Left forelimb (tissue), 1 donor: ENCODE measurements around the gene WDR64.

ENCODE experiments used
- DNase-seq: peaks from one replicate; pipeline ENCODE4 v3.0.0-alpha.2; 2018; ENCODE audit warnings: low spot score

WDR64 gene

GRCh38 chr1:241652012-241652411 lies at the start of gene WDR64:
TSS of gene WDR64 (plus strand) at chr1:241652281. CDS start at chr1:241652485, 204 bp downstream.
- DNase-seq = no peak

GRCh38 chr1:241603731-241604245 lies 48.3 kb upstream of the WDR64 start:
- DNase-seq = no peak

GRCh38 chr1:241605146-241605805 lies 46.8 kb upstream of the WDR64 start:
- DNase-seq = no peak

DNA sequence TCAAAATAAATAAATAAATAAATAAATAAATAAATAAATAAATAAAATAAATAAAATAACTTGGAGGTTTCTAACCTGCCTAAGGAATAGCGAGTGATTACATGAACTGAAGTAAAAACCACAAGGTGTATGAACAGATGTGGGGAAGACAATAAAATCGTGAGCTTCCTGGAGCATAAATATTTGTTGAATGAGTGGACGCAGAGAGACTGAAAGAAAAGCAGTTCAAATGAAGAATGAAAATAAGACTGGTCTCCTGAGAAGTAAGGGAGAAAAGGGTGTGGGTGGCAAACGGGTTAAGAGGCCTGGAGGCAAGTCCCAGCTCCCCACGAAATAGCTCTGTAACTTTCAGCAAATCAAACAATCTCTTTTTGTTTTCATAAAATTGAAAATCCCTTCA lies 45.5 kb upstream of the WDR64 start:
- DNase-seq = no peak

DNA sequence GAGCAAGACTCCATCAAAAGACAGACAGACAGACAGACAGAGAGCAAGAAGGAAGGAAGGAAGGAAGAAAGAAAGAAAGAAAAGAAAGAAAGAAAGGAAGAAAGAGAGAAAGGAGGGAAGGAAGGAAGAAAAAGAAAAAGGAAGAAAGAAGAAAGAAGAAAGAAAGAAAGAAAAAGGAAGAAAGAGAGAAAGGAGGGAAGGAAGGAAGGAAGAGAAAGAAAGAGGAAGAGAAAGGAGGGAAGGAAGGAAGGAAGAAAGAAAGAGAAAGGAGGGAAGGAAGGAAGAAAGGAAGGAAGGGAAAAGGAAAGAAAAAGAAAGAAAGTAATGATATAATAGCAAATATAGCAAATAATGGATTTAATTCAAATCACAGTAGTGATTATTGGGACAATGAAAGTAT lies 44.6 kb upstream of the WDR64 start:
- DNase-seq = no peak

DNA sequence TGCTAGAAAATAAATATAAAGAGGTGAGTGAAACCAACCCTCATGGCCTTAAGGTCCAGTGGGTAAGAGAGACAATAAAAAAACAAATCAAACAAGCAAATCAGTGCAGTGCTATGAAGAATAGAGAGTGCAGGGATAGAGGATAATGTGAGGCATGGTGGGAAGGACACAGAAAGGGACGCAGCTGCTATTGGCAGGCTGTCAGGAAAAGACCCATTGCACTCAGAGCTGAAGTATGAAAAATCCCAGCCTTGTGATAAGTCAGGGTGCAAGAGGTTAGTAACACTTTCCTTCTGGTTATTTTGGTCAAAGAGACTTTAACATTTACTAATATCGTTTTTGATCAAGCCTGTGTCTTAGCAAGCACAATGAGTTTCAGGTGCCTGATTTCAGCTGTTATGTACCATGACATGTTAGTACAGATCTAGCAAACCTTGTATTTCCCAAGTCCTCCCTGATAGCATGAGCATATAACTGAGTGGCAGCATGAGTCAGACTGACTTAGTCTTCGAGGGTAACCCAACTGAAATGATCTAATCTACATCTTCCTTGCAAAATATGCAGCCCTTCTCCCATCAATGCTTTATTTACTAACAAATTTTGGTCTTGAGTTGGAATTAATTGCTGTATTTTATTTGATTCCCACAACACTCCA lies 43.6 kb upstream of the WDR64 start:
- no peak for DNase-seq

GRCh38 chr1:241610056-241610815 lies 41.8 kb upstream of the WDR64 start:
- no peak for DNase-seq

DNA sequence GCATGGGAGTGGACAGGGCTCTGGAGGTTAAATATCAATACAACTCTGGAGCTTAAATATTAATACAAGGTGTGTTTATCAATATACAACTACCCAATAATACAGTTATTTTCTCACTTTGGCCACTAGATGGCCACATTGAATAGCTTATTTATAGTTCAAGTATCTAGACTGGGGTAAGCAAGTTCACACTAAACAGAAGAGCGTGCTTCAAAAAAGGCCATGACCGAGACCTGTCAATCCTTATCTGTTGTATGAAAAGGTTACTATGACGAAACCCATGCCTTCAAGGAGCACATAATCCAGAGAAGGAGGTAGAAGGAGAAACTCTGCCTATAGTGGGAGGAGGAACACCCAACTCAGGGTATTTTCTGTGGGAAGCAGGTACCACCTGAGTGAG lies 41.0 kb upstream of the WDR64 start:
- no peak for DNase-seq

DNA sequence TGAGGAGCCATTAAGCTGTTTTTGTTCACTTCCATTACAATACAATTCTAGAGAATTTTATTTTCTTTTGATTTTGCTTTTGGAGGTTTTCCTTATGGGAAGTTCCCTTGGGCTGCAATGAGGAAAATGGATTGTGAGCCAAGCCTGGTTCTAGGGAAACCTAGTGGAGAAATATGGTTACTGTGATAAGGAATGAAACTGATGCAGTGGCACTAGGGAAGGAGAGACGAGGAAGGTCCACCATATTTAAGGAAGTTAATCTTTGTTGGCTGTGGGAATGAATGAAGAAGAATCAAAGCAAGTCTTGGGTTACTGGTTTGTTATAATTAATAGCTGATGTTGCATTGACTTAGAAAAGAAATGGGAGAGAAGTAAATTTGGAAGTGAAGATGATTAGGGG lies 40.3 kb upstream of the WDR64 start:
- no peak for DNase-seq

DNA sequence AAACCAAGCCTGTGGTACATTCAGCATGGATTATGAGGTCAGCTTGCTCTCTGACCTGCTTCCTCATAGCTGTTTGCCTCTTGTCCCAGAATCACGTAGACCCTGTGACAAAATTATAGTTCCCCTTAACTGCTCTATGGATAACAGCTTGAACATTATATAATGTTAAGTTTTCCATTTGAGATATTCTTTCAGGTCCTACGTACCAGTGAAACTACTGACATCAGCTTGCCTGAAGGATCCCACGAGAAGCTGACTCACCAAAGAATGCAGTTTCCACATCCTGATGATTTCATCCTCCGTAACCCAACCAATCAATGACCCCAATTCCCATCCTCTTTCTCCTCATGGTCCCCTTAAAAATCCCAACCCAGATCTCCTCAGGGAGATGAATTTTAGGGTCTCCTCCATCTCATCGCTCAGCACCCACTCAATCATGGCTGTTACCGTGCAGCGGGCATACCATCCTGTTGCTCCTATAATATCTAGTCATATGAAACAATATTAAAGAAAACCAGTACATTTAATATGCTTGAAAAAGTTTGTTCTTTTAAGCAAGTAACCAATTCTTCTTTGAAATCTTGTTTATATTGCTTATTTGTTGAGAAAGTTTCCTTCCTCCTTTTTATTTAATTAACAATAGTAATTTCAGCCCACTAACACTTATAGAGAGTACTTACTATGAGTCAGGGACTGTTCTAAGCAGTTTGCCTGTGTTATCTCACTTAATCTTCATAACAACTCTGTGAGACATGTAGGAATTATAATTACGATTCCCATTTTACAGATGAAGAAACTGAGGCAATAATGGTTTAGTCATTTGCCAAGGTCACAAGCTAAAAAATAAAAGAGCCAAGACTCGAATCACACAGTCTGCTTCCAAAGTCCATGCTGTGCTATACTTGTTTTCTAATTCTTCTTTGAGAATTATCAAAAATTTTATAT lies 39.3 kb upstream of the WDR64 start:
- DNase-seq = no peak

- DNase-seq = no peak
Observed at GRCh38 chr1:241614144-241614543, 37.9 kb upstream of the WDR64 start.

DNA sequence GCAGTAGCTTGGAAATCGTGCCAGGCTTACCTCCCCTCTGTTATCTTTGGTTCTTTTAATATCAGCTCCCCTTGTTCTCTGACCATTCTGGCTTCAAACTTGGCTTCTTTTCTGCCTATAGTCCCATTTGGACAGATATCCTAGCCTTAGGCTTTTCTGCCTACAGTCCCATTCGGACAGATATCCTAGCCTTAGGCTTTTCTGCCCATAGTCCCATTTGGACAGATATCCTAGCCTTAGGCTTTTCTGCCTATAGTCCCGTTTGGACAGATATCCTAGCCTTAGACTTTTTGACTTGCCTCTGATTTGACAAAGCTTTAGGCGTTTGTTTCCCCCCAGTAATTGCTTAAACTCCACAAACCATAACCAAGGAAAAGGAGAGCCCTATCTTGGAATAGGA lies 37.5 kb upstream of the WDR64 start:
- DNase-seq = no peak

GRCh38 chr1:241615043-241615974 lies 36.8 kb upstream of the WDR64 start:
- no peak for DNase-seq

DNA sequence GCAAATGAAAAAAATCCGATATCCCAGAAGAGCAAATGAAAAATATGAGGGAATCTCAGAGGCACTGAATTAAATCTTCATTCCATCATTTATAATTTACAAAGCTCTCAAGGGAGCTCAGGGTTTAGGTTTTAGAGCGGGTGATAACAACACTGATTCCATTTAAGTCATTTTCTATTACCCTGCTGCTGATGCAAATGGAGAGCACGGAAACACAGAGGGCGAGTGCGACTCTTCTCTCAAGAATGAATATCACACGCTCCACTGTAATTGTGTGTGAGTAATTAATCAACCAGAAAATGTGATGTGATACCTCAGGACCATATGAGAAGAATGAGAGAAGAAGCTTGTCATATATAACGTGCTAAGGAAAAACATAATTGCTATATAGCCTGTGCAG lies 34.7 kb upstream of the WDR64 start:
- no peak for DNase-seq

DNA sequence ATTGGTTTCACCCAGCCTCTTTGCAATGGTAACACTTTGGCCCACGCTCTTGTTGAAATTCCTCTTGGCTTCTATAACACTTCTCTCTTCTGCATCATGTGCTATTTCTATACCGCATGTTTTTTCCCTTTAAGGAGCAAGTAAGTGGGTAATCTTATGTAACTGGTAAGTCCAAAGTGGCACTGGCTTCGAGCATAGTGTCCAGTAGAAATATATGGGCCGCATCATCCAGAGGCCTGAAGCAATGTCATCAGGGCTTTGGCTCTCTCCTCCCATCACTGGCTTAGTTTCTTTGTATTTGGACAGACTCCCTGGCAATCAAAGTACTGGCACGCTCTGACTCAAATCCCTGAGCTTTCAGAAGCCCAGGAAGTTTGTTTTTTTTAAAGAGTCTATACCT lies 29.4 kb upstream of the WDR64 start:
- DNase-seq = no peak

- no peak for DNase-seq
Observed at GRCh38 chr1:241624935-241625334, 27.1 kb upstream of the WDR64 start.

DNA sequence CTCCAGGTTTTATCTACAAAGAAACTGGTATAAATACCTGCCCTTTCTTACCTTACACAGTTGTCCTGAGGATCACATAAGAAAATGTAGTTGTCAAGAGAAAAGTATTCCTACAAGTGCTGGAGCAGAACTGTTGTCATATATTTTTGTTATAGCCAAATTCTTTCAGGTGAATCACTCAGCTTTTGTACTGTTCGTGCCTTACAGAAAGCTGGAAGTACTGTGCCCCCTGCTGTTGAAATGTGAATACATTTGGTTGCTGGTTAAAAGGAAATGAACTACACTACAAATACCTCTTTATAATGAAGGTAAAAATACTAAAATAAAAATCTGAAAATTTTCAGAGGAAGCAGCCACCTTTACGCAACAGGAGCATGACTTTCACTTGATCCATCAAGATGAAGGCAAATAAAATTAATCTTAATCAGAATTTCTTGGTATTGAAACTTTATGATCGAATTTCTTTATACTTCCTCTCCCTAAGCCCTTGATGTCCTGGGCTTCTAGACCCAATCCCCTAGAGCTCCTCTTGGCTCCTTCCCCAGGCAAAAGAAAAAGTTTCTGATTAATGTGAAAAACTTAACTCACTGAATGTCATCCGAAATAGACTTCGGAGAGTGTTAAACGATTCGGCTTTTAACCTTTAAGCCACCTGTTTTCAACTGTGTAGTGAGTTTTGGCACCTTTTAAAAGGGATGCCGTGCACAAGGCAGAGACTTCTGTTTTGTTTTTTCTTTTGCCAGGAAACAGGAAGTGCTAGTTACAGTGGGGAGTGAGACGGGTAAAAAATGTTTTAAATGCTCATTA lies 24.4 kb upstream of the WDR64 start:
- no peak for DNase-seq

GRCh38 chr1:241630005-241630404 lies 22.1 kb upstream of the WDR64 start:
- DNase-seq = no peak

- DNase-seq = no peak
Observed at GRCh38 chr1:241630476-241630875, 21.6 kb upstream of the WDR64 start.

DNA sequence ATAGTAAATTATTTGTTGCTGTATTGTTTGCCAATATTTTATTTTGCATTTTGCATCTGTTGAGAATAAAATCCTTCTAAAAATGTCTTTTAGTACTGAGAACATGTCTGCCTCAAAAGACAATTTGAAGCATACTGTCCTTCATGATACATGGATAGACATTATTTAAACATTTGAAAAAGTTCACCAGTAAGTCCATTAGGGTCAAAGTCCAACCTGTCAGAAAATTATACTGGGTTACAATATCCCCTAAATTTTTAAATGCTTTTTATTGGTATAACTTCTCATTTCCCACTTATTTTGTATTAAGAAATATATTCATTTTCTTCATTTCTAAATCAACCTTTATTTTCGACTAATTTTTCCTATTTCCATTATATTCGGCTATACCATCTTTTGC lies 21.2 kb upstream of the WDR64 start:
- DNase-seq = no peak
